ENCODE data around the gene TCN2.
"Not testable (repeated sequence)": the region's sequence is repeated elsewhere in the genome, so short reads cannot be mapped to it uniquely, and the experiment has no call there.

TCN2 gene

DNA sequence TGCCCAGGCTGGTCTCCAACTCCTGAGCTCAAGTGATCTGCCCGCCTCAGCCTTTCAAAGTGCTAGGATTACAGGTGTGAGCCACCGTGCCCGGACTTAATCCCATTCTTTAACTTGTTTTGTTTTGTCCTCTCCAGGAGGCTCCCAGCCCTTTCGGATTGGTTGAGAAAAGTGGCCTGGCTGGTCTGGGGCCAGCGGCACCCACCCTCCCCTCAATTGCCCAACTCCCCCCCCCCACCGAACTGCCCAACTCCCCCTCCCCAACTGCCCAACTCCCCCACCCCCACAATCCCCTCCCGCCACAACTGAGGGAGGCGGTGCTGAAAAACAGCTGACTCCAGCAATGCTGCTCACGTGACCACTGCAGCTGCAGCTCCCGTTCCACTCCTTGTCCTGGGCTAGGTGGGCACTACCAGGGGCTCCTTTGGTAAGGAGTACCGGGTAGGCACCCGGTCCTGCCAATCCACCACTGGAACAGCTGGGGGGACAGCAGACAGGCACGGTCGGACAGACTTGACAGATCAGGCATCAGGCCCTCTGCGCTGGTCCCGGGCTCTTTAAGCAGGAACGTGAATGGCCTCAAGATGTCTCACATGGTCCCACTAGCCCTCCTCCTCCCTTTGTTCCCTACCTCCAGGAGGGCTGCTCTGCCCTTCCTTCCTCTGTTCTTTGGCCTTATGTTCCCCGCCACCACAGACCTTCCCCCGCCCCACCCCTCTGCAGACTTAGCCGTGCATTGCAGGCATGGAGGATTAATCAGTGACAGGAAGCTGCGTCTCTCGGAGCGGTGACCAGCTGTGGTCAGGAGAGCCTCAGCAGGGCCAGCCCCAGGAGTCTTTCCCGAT lies at the start of gene TCN2:
Gene TCN2, plus strand, starts transcription at position 720 of the 845 bp plus-strand sequence. CDS start 158 bp downstream, outside the sequence.
- DNase-seq: peak; percentile 10

DNA sequence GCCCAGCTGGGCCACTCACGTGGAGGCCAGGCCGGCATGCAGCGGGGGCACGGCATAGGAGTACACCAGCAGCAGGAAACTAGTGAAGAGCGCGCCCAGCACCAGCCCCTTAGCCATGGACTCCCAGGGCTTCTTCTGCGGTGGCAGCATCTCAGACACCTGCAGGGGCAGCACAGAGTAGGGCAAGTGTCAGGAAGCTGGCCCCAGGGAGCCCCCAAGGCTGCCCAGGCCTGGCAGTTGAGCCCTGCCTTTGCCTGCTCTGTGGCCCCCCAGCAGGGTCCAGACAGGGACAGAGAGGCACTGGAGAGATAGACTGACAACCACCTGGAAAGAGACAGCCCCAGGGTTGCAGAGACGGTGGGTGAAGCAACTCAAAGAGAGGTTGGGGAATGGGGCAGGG lies 49.7 kb upstream of the TCN2 start:
- no peak for DNase-seq

DNA sequence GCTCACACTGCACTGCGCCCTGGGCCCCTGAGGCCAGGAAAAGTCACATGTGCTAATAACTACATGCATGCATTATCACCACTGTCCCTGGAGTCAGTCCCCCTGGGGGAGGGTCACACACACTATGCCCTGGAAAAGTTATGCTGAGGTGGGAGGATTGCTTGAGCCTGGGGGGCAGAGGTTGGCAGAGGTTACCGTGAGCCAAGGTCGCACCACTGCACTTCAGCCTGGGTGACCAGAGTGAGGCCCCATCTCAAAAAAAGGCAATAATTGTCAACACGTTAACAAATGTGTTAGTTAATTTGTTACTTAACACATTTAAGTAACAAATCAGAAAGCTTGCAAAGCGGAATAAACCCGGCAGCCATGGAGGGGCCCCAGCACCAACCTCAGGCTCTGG lies 47.1 kb upstream of the TCN2 start:
- no peak for DNase-seq

DNA sequence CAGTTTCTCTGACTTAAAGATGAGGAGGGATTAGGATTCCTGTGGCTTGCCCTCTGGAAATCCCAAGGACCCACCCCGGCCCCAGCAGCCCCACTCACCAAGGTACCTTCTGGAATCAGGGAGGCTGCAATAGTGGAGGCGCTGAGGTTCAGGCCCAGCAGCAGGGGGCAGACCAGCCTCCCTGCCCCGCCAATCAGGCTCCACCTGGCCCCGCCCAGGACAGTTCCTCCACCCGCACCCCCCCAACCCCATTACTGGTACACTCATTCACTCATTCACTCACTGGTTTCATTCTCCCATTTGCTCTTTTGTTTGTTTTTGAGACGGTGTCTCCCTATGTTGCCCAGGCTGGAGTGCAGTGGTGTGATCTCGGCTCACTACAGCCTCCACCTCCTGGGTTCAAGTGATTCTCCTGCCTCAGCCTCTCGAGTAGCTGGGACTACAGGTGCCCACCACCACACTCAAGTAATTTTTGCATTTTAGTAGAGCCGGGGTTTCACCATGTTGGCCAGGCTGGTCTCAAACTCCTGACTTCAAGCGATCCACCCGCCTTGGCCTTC lies 46.3 kb upstream of the TCN2 start:
- not testable (repeated sequence) for DNase-seq

DNA sequence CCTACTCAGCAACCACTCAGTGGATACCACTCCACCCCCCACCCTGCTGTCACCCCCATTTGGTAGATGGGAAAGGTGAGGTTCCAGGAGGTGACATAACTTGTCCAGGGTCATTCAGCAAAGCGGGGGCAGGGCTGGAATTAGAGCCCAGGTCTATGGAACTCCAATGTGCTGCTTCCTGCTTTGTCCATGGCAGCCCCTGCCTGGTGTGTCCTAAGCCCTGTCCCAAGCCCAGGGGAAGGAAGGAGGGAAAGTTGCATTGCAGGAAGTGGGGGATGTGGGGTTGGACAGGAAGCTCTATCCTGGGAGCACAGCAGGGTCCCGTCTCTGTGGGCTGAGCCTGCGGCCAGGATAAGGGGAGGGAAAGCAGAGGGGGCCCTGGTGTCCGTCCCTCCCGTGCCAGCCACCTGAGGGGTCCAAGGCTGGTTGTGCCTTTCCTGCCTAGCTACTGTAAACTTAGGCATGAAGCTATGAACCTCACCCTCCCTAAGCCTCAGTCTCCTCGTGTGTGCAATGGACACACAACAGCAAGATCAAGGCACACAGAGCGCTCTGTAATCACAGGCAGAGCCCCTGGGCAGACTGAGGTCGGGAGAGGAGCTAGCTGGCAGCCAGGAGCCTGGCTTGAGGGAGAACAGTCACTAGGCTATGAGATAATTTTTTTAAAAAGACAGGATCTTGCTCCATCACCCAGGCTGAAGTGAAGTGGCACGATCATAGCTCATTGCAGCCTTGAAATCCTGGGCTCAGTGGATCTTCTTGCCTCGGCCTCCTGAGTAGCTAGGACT lies 45.4 kb upstream of the TCN2 start:
- no peak for DNase-seq

DNA sequence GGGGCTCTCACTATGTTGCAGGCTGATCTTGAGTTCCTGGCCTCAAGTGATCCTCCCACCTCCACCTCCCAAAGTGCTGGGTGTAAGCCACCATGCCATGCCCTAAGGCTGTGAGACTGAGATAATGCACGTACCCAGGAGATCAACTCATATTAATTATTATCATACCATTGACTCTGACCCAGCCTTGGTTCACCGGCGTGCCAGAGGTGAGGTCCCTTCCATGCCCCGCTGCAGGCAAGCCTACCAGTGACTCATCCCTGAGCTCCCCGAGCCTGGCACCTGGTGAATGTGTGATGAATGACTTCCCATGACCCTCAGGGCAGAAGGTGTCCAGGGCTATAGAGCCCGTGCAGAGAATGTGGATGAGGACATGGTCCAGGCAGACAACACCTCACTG lies 44.6 kb upstream of the TCN2 start:
- no peak for DNase-seq

DNA sequence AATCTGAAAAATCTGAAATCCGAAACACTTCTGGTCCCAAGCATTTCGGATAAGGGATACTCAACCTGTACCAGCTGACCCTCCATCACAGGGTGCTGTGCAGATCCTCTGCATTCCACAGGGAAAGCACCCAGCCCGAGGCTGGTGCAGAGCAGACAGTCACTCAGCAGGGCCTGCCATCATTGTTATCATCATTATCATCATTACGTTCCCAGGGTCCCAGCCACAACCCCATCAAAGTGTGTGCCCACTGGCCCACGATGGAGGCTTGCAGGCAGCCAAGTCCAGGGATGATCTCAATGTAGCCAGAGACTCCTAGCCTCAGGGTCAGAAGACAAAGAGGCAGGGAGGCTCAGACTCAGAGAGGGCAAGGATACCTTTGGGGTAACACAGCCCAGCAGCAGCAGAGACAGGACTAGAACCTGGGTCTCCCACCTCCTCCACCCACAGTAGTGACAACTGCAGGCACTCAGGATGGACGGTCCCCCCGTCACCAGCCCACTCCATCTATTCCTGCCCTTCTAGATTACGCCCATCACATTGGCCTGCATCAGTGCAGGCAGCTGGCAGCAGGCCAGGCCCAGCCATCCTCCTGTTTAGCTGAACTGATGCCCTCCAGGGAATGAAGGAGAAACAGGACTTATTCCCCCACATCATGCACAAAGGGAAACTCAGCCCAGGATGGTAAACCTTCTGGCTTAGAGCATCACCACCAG lies 42.8 kb upstream of the TCN2 start:
- no peak for DNase-seq

DNA sequence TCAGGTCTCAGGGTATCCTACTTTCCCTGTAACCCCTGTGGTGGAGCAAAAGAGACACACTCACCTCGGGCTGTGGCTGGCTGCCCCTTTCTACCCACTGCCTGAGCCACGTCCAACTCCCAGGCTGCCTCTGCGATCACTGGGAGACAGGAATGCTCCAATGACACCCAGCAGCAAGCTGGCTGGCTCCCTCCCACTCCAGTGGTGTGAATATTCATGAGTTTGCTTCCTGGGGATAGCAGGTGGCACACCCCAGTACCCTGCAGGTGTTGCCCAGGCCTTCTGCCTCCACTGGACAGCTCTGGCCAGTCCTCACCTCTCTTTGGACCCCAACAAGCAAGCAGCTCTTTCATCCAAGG lies 42.2 kb upstream of the TCN2 start:
- no peak for DNase-seq

DNA sequence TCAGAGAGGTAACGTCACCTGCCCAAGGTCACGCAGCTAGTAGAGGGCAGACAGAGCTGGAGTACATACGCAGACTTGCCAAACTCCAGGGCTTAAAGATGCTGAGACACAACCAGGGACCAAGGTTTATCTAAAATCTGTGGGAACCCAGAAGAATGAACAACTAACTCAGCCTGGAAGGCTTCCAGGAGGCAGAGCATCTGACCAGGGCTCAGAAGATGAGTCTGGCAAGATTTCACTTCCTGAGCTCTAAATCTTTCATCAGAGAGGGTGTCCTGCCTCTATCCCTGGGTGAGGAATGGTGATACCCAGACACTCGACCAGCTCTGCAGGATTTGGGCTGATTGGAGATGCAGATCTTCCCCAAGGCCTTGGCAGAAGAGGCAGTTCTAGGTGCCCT lies 41.6 kb upstream of the TCN2 start:
- no peak for DNase-seq

DNA sequence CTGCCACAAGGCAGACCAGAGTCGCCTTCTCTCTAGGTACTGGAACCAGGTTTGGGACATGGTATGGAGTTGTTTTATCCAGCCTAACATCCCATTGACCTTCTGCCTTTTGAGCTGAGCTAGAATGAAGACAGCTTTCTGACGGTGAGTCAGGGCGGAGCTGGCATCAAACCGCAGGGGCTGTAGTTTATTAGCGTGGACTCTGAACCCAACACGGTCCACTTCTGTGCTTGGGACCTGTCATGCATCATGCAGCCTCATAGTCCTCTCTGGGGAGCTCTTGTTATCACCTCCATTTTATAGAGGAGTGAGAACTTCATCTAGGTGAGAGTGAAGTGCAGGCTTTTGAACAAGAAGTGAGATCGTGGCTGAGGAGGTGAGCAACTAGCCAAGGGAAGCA lies 40.8 kb upstream of the TCN2 start:
- DNase-seq: no peak

DNA sequence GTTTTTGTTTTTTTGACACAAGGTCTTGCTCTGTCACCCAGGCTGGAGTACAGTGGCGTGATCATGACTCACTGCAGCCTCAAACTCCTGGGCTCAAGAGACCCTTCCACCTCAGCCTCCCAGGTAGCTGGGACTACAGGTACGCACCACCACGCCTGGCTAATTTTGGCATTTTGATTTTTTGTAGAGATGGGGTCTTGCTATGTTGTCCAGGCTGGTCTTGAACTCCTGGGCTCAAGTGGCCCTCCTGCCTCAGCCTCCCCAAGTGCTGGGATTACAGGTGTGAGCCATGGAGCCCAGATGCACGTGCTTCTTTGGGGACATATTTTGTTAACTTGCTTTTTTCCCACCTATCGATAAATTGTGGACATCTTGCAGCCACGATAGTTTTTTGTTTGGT lies 39.7 kb upstream of the TCN2 start:
- not testable (repeated sequence) for DNase-seq

DNA sequence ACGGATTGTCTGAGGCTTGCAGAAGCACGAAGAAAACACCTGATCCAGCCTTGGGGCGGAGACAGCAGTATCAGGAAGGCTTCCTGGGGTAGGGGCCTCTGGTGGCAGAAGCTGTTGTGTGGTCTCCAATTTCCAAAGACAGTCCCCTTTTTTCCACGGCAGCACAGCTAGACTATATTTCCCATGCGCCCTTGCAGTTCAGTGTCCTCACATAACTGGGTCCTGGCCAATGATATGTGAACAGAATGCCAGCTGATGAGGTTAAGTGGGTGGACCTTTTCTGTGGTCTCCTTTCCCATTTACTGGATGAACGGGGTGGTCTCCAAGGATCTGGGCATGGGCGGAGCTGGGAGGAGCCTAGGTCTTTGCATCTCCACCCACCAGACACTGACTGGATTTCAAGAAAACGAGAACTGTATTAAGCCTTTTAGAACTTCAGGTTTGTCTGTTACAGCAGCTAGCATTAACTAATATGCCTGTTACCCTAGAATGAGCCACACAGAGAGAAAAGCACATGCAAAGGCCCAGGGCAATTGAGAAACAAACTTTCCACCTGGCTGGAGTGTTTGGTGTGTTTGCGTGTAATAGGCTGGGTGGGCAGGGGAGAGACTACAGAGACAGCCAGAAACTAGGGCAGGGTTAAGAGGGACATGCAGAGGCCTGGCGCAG lies 38.7 kb upstream of the TCN2 start:
- no peak for DNase-seq

DNA sequence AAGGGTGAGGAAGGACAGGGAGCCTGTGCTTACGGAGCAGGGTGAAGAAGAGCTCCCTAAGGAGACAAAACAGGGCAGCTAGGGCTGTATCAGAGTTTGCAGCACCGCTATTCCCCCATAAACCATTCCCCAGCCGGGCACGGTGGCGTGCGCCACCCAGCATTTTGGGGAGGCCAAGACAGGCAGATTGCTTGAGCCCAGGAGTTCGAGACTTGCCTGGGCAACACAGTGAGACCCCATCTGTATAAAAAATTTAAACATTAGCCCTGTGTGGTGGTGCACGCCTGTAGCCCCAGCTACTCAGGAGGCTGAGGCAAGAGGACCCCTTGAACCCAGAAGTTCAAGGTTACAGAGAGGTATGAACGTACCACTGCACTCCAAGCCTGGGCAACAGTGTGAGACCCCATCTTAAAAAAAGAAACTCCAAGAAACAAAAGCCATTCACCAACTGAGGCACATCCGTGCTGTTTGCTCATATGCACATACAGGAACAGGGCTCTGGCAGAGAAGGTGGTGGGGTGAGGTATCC lies 37.2 kb upstream of the TCN2 start:
- DNase-seq: no peak

DNA sequence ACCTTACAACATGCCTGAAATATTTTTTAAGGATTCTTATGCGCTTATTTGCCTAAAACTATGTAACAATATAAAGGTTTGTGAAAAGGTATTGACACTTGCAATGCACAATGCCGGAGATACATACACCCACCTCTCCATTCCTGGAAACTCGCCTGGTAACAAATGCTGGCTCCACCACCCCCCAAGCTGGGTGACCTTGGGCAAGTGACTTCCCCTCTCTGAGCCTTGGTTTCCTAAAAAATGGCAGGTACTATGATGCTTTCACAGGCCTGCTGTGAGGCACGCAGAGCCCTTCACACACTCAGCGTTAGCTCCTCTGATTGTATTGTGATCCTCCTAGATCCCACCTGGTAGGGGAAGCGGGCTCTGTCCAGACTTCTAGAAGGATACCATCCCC lies 34.8 kb upstream of the TCN2 start:
- no peak for DNase-seq

DNA sequence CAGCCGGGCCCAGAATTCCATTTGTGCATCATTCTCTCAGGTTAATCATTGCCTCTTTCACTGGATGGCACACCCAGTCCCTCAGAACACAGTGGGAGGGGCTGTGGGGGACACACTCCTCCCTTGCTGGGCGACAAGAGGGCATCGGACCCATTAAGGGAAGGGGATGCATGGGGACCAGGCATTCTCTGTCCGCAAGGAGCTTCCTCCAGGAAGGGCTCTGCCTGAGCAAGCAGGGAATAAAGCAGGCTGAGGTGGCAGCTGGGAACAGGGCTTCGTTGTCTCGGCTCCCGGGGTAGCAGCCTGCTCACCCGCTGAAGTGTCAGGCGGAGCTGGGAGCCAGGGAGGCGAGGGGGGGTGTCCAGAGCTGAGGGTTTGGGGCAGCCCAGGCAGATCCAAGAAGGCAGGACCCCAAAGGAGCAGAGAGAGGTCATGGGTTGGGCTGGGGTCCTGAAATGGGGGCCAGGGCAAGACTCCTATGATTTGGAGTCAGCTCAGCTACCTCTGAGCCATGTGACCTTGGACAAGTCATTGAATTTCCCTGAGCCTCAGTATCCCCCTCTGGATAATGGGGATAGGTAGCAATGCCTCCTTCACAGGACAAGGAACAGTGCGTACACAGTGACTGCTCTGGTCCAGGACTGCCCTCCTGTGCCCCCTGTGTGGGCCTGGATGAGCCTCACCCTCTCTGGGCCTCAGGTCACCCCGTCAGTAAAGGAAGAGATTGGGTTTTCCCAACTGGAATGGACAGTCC lies 34.0 kb upstream of the TCN2 start:
- no peak for DNase-seq

DNA sequence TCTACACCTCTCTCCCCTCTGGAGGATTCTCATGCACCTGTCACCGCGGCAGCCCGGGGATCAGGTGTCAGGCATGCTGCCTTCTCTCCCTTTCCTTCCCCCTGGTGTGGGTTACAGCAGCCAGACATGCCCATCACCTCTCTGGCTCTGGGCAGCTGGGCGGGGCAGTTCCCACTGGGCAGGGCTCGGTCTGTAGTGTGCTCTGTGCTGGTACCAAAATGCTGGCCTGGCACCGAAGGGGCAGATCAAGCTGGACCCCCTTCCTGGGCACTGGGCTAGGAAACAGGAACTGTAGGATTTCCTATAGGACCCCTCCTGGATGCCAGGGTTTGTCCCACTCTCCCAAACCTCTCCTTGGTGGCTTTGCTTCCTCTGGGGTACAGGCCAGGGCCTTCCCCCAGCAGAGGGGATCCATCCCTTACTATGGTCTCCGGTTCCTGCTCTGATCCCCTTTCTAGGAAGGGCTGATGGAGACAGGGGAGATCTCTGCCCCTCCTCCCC lies 33.3 kb upstream of the TCN2 start:
- DNase-seq: no peak

DNA sequence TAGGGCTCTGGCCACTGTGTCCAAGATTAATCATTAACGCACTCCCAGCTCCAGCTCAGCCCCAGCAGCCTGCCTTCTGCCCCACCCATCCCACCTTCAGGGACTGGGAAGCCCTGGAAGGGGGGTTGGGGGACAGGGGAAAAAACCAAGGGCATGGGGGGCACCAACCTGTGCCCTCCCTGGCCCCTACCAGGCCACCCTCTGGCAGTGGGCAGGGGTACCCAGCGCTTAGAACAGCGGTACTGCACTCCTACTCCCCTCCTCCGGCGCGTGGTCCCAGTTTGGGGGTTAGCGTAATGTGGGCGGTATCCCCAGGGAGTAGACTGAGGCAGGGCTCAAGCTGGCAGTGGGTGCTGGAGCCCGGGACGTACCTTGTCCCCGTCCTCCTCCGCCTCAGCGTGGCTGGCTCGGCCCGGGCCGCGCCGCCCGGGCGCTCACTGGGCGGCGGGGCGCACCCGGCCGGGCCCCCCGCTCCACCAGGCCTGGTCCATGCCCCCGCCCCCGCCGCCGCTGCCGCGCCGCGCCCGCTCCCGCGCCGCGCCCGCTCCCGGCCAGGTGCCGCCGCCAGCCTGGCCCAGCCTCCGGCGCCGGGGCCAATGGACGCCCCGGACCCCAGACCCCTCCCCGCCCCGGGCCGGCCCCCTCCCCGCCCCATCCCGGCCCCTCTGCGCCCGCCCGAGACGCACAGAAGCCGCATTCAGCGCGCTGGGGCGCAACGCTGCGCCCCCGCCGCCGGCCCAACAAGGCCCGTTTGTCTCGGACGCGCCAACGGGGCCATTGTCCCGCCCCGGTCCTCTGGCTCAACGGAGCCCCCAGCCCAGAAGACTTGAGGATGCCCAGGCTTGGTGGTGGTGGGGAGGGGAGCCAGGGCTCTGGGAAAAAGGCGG lies 32.6 kb upstream of the TCN2 start, which contains the start of gene GAL3ST1:
Gene GAL3ST1, minus strand, starts transcription at position 571 of the 887 bp plus-strand sequence. CDS start 17,273 bp downstream, outside the sequence.
- no peak for DNase-seq

DNA sequence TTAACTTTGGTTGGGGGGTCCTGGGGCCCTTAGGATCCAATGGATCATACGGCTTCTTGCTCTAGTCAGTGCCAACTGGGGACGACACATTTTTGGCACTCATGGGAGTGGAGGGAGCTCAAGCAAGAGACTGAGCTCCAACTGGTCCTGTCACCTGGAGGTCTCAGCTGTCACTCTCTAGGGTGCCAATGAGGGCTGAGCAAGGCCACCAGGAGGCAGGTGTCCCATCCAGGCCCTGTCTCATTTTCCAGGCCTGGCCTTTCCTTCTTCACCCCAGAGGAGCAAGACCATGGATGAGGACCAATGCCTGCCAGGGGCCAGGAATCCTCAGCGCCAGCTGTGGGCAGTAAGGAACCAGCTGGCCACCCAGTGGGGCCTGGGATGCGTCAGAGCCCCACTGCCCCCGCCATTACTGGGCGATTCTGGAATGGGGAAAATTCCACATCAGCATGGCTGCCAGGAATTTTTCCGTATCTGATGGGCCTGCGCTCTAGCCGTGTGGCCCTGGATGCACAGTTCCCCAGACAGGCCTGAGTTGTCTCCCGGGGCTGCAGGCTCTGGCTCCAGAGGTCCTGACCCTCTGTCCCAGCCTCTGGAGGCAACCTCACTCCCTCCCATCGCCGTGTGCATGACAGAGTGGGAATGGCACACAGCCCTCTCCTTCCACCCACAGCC lies 31.8 kb upstream of the TCN2 start:
- DNase-seq: no peak

DNA sequence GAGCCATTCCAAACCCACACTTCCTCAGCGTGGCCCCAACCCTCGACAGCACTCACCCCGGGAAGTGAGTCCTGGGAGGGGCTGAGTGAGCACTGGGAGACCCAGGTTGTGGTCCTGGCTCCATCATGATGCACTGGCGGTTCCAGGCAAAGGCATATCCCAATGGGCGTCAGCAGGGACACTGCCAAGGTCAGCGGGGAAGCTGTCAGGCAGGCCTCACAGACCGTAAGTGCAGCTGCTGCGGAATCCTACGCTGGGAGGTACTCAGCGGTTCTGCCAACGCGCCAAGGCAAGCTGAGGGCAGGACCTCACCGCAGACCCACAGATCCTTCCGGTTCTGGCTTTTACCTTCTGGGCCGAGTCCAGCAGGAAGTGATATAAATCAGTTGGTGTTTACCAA lies 31.1 kb upstream of the TCN2 start:
- DNase-seq: no peak

DNA sequence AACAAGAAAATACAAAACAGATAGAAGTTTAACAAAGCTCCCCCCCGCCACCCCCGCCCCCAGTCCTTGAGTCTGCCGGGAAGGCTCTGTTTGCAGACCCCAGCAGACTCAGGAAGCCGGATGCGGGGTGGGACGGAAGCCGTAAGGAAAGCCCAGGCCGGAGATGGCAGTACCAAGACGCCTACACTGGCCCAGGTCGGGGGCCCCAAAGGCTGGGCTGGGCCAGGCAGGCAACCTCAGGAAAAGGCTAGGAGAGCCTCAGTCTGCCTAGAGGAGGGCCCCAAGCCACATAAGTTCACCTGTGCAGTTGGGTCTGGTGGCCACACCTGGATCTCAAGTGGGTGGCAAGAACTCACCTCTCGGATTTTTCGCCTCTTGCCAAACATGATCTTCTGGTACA lies 28.5 kb upstream of the TCN2 start:
- no peak for DNase-seq

All from activated effector memory CD4-positive, alpha-beta T cell treated with Interleukin-2 at 50 U/mL for 16 hours (primary cell).